GM13977 (cell line): ENCODE measurements around the gene TUBAL3.

Experiments used
- DNase-seq: peaks from one replicate; pipeline ENCODE4 v3.0.0; 2012; ENCODE audit warnings: low spot score
- CTCF ChIP-seq: IDR thresholded peaks from 2 replicates; pipeline ENCODE4 v1.5.1; 2012; ENCODE audit warnings: mild to moderate bottlenecking, control low read depth; ENCODE audit not compliant: insufficient read depth; ENCODE audit errors: extremely low read depth, missing control alignments
- in situ Hi-C: fragments of 300-500 bp; cut with MboI; formaldehyde crosslinking; loops from one replicate; pipeline ENCODE4 v1.12.0; 2022; ENCODE audit warnings: low sequenced_read_pairs, low pct_unique_long_range_greater_than_20kb, mixed read lengths, inconsistent platforms; ENCODE audit not compliant: unreplicated experiment

The TUBAL3 gene

GRCh38 chr10:5442065-5442989 is 37.7 kb upstream of the TUBAL3 start:
- peak; percentile 34 for DNase-seq
- peak; percentile 71 for TF ChIP-seq CTCF
- in situ Hi-C loops = loop anchor here (10.0 kb wide), 1 partner anchor 182 kb away; no protein-coding TSS in a partner anchor

- TF ChIP-seq CTCF = no peak
- in situ Hi-C loops = loop anchor here (10.0 kb wide), 1 partner anchor 184 kb away; no protein-coding TSS in a partner anchor
- no peak for DNase-seq
These were observed 36.5 kb upstream of the TUBAL3 start for GRCh38 chr10:5441106-5441505.

GRCh38 chr10:5440206-5440605 is 35.6 kb upstream of the TUBAL3 start:
- no peak for DNase-seq
- in situ Hi-C loops = loop anchor here (10.0 kb wide), 1 partner anchor 185 kb away; no protein-coding TSS in a partner anchor

GRCh38 chr10:5435328-5435727 is 30.7 kb upstream of the TUBAL3 start:
- in situ Hi-C loops = no loop called here
- no peak for TF ChIP-seq CTCF
- DNase-seq = no peak

More at GRCh38 chr10:5440206-5440605, 35.6 kb upstream of the TUBAL3 start:
- no peak for TF ChIP-seq CTCF

GRCh38 chr10:5434017-5434753 is 29.6 kb upstream of the TUBAL3 start:
- DNase-seq = no peak
- in situ Hi-C loops = no loop called here
- peak; percentile 58 for TF ChIP-seq CTCF

- in situ Hi-C loops = no loop called here
- no peak for DNase-seq
- no peak for TF ChIP-seq CTCF
These were observed 28.6 kb upstream of the TUBAL3 start for GRCh38 chr10:5433182-5433581.
